ENCODE data around the gene POU1F1. TPM values are rescaled to one million over a fixed set of nuclear protein-coding genes. Genes with fewer than 3 reads are reported as not detected.

Gene POU1F1, protein sequence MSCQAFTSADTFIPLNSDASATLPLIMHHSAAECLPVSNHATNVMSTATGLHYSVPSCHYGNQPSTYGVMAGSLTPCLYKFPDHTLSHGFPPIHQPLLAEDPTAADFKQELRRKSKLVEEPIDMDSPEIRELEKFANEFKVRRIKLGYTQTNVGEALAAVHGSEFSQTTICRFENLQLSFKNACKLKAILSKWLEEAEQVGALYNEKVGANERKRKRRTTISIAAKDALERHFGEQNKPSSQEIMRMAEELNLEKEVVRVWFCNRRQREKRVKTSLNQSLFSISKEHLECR
- total RNA-seq, result not detected in 2 replicates

DNA sequence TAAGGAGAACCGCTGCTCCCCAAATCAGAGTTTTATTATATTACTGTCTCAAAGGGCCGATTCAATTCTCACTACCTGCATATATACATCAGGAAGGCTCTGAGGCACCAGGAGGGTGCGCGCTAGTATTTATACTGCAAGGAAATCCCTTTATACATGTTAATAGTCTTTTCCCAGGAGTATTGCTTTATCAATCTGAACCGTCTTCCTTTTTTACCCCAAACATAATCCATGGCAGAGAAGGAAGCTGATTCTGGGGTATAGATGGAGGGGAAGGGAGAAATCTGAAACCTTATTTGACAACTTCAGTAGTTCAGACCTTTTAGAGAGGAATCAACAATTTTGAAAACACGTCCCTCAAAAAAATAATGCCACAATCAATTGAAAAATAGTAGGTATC is at the start of gene POU1F1:
POU1F1 (minus strand) TSS at position 101 of the 400 bp plus-strand sequence. CDS start 122 bp downstream, outside the sequence.

DNA sequence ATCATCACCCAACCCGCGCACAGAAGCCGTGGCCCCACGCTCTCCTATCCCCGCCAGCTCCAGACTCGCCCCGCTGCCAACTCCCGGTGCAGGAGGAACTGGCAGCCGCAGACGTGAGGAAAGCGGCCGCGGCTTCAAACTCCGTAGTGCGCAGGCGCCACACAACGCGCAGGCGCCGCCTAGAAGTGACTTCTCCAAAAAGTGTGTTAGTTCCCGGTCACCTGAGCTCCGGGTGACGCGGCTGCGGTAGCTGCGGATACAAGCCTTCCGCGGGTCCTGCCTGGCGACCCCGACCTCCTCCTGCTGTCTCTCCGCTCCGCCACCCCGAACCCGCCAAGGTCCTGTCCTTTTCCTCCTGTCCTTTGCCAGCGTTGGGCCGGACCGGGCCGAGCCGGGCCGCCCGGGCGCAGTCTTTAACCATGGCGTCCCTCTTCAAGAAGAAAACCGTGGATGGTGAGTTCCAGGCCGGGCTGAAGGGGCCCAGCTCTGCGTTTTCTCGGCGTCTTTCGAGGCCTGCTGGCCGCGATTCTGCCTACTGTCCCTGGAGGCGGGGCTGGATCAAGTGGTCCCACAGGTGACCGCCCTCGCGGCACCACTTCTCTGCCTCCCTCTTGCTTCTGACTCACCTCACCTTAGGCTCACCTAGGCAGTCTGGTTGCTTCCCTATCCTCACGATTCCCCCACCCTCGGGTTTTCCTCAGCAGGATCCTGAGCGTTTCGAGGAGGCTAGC is 49.1 kb downstream of the POU1F1 start, which contains the start of gene CHMP2B:
CHMP2B (plus strand) TSS at position 206 of the 731 bp plus-strand sequence; CDS start at position 420, 214 bp downstream.

Other genes starting within 250 kb of the POU1F1 start
- 34.1 and 36.3 TPM in 2 replicates for gene CHMP2B, start 49.3 kb downstream of the POU1F1 start, total RNA-seq